Mesendoderm (in vitro differentiated cells): Measurements from ENCODE around the gene HLA-DPB1.
A peak's percentile ranks its signal among the peaks of the same experiment; 100 is the strongest.

Experiments
- DNase-seq: peaks from one replicate; pipeline ENCODE4 v3.0.0; 2013
- H2AK5ac ChIP-seq: 2 replicates; pipeline ENCODE4 v1.6.1; 2013; ENCODE audit warnings: low read length, inconsistent platforms
- H2BK120ac ChIP-seq: 2 replicates; pipeline ENCODE4 v1.6.1; 2013; ENCODE audit warnings: low read depth, mild to moderate bottlenecking, low read length, moderate library complexity, mixed read lengths
- H2BK15ac ChIP-seq: replicated peaks from 2 replicates; pipeline ENCODE4 v1.6.1; 2013; ENCODE audit warnings: low read depth, mild to moderate bottlenecking, moderate library complexity
- H2BK5ac ChIP-seq: 2 replicates; pipeline ENCODE4 v1.6.1; 2013; ENCODE audit warnings: low read length, inconsistent platforms
- H3K18ac ChIP-seq: 2 replicates; pipeline ENCODE4 v1.6.1; 2013; ENCODE audit warnings: mild to moderate bottlenecking, low read length, mixed read lengths
- H3K23ac ChIP-seq: one replicate; pipeline ENCODE4 v1.6.1; 2013; ENCODE audit warnings: low read length
- H3K27ac ChIP-seq: 2 replicates; pipeline ENCODE4 v1.5.1; 2013; ENCODE audit warnings: low read depth, mild to moderate bottlenecking, inconsistent platforms, low read length, moderate library complexity
- H3K27me3 ChIP-seq: 2 replicates; pipeline ENCODE4 v1.6.1; 2013; ENCODE audit warnings: low read length, control low read depth, mild to moderate bottlenecking, inconsistent platforms; ENCODE audit not compliant: insufficient read depth, poor library complexity
- H3K36me3 ChIP-seq: 2 replicates; pipeline ENCODE4 v1.6.1; 2013; ENCODE audit warnings: low read length, inconsistent platforms; ENCODE audit not compliant: control insufficient read depth, insufficient read depth
- H3K4ac ChIP-seq: one replicate; pipeline ENCODE4 v1.6.1; 2013; ENCODE audit warnings: low read depth, mild to moderate bottlenecking, low read length, moderate library complexity
- H3K4me1 ChIP-seq: 2 replicates; pipeline ENCODE4 v1.6.1; 2013; ENCODE audit warnings: low read depth, low read length, inconsistent platforms; ENCODE audit not compliant: control insufficient read depth
- H3K4me2 ChIP-seq: 2 replicates; pipeline ENCODE4 v1.6.1; 2013; ENCODE audit warnings: low read length
- H3K4me3 ChIP-seq: 2 replicates; pipeline ENCODE4 v1.5.1; 2013; ENCODE audit warnings: mild to moderate bottlenecking, low read length
- H3K56ac ChIP-seq: one replicate; pipeline ENCODE4 v1.6.1; 2013; ENCODE audit warnings: low read length
- H3K79me1 ChIP-seq: 2 replicates; pipeline ENCODE4 v1.6.1; 2013; ENCODE audit warnings: low read length, inconsistent platforms
- H3K79me2 ChIP-seq: 2 replicates; pipeline ENCODE4 v1.6.1; 2013; ENCODE audit warnings: mild to moderate bottlenecking, low read length; ENCODE audit not compliant: control insufficient read depth, insufficient read depth
- H3K9ac ChIP-seq: 2 replicates; pipeline ENCODE4 v1.6.1; 2013; ENCODE audit warnings: low read length, inconsistent platforms
- H4K5ac ChIP-seq: one replicate; pipeline ENCODE4 v1.6.1; 2013; ENCODE audit warnings: low read length
- H4K8ac ChIP-seq: one replicate; pipeline ENCODE4 v1.6.1; 2013; ENCODE audit warnings: low read depth, mild to moderate bottlenecking, control low read depth, low read length, moderate library complexity
- WGBS: extraction: QIAGEN DNeasy Blood & Tissue Kit; methylation state at CpG from one replicate; pipeline ENCODE4 v1.1.7; 2013; ENCODE audit warnings: low lambda C conversion rate, missing lambda C conversion rate; ENCODE audit not compliant: insufficient coverage; ENCODE audit errors: extremely low coverage; 5-methylcytosine and 5-hydroxymethylcytosine counted together

The HLA-DPB1 gene

DNA sequence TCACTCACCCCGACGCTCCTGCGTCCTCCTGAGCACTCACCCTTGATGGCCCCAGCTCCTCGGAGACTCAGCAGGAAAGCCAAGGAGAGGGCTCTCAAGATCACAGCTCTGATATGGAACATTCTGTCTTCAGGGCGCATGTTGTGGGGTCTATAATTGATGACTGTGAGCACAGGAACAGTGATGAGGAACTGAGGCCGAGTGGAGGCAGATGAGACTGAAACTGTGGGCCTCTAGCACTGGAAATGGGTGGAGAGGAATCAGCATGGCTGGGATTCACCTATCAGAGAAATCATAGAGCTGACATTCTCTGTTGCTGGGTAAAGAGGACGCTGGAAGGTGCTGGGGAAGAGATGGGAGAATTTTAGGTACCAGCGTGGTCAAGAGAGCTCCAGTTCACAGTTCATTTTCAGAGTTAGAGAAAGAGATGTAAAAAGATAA, 2.3 kb upstream of the HLA-DPB1 start, which contains the start of gene HLA-DPA1:
HLA-DPA1 (minus strand) TSS at position 219 of the 441 bp plus-strand sequence.
- H3K4ac ChIP-seq = no peak within 1 kb of the TSS
- no CpG with 5 or more reads among the region's 8 CpGs for WGBS

DNA sequence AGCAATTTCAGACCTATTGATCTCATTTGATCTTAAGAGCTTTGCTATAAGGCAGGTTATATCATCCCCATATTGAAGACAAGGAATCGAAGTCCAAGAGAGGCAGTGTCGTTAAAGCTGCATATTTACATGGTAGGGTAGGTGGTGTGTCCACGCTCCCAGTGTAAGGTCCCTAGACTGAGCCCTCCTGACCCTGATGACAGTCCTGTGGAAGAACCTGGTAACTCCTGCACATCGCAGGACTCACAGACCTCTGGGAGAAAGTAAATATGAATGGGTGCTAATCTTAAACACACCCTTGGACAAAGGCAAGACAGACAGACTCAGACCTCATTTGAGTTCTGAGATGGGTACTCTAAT, 602 bp upstream of the HLA-DPB1 start:
- H3K79me2 ChIP-seq = no peaks in the 10 kb centered on the region
- H2BK120ac ChIP-seq = no peak overlapping the region
- no peak for DNase-seq
- no peak overlapping the region for H3K56ac ChIP-seq
- no peak overlapping the region for H3K27ac ChIP-seq
- no peak overlapping the region for H2AK5ac ChIP-seq
- no peak overlapping the region for H4K8ac ChIP-seq
- H2BK5ac ChIP-seq = no peak overlapping the region
- WGBS = no CpG with 5 or more reads among the region's 4 CpGs
- H3K4me2 ChIP-seq = no peak overlapping the region
- H3K27me3 ChIP-seq = no peaks in the 10 kb centered on the region
- no peak overlapping the region for H3K18ac ChIP-seq
- no peak overlapping the region for H3K4me3 ChIP-seq
- H3K9ac ChIP-seq = no peak overlapping the region
- H4K5ac ChIP-seq = no peak overlapping the region
- H3K79me1 ChIP-seq = no peaks in the 10 kb centered on the region
- no peak overlapping the region for H3K4ac ChIP-seq
- H2BK15ac ChIP-seq = no peak overlapping the region
- H3K23ac ChIP-seq = no peak overlapping the region
- no peaks in the 10 kb centered on the region for H3K4me1 ChIP-seq
- no peaks in the 10 kb centered on the region for H3K36me3 ChIP-seq

More for the DNA sequence above, 2.3 kb upstream of the HLA-DPB1 start, which contains the start of gene HLA-DPA1:
- Histone ChIP-seq H2BK5ac (no peak within 1 kb of the TSS), H3K18ac (no peak within 1 kb of the TSS), H3K9ac (no peak within 1 kb of the TSS), H3K56ac (no peak within 1 kb of the TSS), H4K8ac (no peak within 1 kb of the TSS), H3K4me2 (no peak within 1 kb of the TSS), H3K79me1 (no peaks in the 10 kb centered on the region), H2BK15ac (no peak within 1 kb of the TSS), H2AK5ac (no peak within 1 kb of the TSS), H3K27ac (no peak within 1 kb of the TSS), H3K27me3 (no peaks in the 10 kb centered on the region), H3K79me2 (no peaks in the 10 kb centered on the region), H3K4me3 (no peak within 1 kb of the TSS), H4K5ac (no peak within 1 kb of the TSS), H2BK120ac (no peak within 1 kb of the TSS), H3K36me3 (no peaks in the 10 kb centered on the region), H3K23ac (no peak within 1 kb of the TSS), H3K4me1 (no peaks in the 10 kb centered on the region)
- peak; percentile 49 for DNase-seq

DNA sequence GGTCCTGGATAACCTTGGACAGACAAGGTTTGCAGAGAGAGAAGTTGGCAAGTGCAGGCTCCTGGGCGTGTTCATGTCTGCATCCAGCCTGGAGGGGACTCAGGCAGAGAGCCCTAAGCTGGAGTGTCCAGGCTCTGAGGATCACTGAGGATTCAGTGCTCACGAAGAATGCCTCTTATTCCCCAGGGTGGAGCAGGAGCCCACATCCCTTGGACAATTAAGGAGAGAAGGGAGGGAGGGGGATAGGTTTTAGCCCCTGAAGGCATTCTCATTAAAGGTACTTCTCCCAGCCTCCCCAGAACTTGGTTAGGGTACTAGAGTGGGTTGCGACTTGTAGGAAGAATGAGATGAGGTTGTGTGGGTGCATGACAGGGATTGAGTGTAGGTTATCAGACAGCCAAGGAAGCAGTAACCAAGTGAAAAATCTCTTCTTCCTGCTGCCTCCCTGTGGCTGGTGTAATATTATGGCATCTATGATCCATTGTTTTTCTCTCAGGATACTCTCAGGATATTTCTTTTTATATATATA, 680 bp downstream of the HLA-DPB1 start:
- Histone ChIP-seq H2BK120ac (no peak overlapping the region), H3K27me3 (no peaks in the 10 kb centered on the region), H3K4me2 (no peak overlapping the region), H2BK15ac (no peak overlapping the region), H3K23ac (no peak overlapping the region), H2AK5ac (no peak overlapping the region), H3K36me3 (no peaks in the 10 kb centered on the region), H4K8ac (no peak overlapping the region), H3K79me2 (no peaks in the 10 kb centered on the region), H4K5ac (no peak overlapping the region), H3K18ac (no peak overlapping the region), H3K9ac (no peak overlapping the region), H2BK5ac (no peak overlapping the region), H3K4me1 (no peaks in the 10 kb centered on the region), H3K4me3 (no peak overlapping the region), H3K27ac (no peak overlapping the region), H3K79me1 (no peaks in the 10 kb centered on the region), H3K4ac (no peak overlapping the region), H3K56ac (no peak overlapping the region)
- no peak for DNase-seq
- no CpG with 5 or more reads among the region's 3 CpGs for WGBS

DNA sequence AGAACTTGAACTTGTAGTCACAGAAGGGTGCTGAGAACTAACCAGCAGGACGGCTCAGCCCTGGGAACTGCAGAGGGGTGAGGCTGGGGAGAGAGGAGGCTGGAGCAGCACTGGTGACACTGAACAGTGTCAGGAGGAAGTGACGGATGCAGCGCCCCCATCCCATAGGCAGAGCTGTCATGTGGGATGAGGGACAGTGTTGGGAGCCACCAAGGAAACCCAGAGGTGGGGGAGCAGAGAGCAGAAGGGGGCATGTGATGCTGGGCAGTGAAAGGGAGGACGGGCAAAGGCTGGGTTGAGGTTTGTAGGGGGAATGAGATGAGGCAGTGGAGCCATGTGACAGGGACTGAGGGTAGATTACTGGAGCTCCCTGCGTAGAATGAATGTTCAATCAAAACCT, 2.1 kb downstream of the HLA-DPB1 start:
- Histone ChIP-seq H3K4ac (no peak overlapping the region), H3K79me1 (no peaks in the 10 kb centered on the region), H4K8ac (no peak overlapping the region), H3K9ac (no peak overlapping the region), H3K4me2 (no peak overlapping the region), H3K23ac (no peak overlapping the region), H3K27ac (no peak overlapping the region), H2BK5ac (no peak overlapping the region), H3K79me2 (no peaks in the 10 kb centered on the region), H2BK15ac (no peak overlapping the region), H3K27me3 (no peaks in the 10 kb centered on the region), H2BK120ac (no peak overlapping the region), H4K5ac (no peak overlapping the region), H3K4me1 (no peaks in the 10 kb centered on the region), H3K56ac (no peak overlapping the region), H3K18ac (no peak overlapping the region), H3K4me3 (no peak overlapping the region), H2AK5ac (no peak overlapping the region), H3K36me3 (no peaks in the 10 kb centered on the region)
- WGBS = no CpG with 5 or more reads among the region's 5 CpGs
- DNase-seq = no peak

DNA sequence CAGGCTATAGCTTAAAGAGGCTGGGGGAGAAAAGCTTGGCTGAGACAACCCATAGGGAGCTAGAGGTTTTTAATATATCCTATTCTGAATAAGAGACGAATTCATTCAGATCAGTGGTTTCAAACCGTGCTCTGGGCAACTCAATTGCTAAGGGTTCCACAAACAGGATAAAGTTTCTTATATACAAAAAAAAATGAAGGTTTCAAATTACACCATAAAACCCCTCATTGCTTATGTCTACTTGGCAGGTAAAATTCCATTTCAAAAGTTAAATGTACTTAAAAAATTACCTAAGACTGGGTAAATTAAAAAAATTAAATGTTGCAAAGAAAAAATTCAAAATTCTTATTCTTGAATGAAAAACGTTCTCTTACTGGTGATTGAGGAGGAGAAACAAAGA, 2.7 kb downstream of the HLA-DPB1 start:
- H3K27me3 ChIP-seq = no peaks in the 10 kb centered on the region
- no peak overlapping the region for H3K9ac ChIP-seq
- H3K79me2 ChIP-seq = no peaks in the 10 kb centered on the region

DNA sequence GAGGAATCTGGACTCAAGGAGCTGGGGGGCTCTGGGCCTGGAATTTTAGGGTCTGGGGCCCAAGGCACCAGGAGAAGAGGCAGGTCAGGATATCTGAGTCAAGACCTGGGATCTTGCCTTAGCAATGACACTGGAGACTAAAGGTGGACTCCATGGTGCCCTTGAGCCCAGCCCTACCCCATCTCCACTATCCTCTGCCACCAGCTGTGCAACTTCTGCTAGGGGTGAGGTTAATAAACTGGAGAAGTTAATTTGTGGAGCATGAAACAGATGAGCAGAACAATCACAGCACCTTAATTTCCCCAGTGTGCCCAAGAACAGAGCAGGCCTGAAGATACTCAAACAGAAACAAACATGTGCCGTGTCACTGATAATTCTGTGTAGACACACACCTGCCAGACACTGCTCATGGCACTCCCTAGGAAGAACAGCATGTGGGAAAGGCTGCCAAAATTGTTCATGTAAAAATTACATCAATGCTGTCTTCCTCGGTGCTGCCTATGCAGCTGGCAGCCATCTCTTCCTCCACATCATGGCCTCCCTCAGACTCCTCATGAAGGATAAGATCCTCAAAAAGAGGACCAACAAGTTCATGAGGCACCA, 3.2 kb downstream of the HLA-DPB1 start:
- Histone ChIP-seq H3K4me2 (no peak overlapping the region), H4K5ac (no peak overlapping the region), H2BK5ac (no peak overlapping the region), H4K8ac (no peak overlapping the region), H3K9ac (no peak overlapping the region), H2AK5ac (no peak overlapping the region), H3K79me2 (no peaks in the 10 kb centered on the region), H2BK120ac (no peak overlapping the region), H3K4me3 (no peak overlapping the region), H3K18ac (no peak overlapping the region), H3K4ac (no peak overlapping the region), H3K4me1 (no peaks in the 10 kb centered on the region), H3K27me3 (no peaks in the 10 kb centered on the region), H3K56ac (no peak overlapping the region), H3K36me3 (no peaks in the 10 kb centered on the region), H3K27ac (no peak overlapping the region), H2BK15ac (no peak overlapping the region), H3K23ac (no peak overlapping the region), H3K79me1 (no peaks in the 10 kb centered on the region)
- no peak for DNase-seq
- WGBS = no CpG with 5 or more reads among the region's 2 CpGs

More for the DNA sequence above, 2.7 kb downstream of the HLA-DPB1 start:
- Histone ChIP-seq H3K4me3 (no peak overlapping the region), H3K18ac (no peak overlapping the region), H3K36me3 (no peaks in the 10 kb centered on the region), H3K4me1 (no peaks in the 10 kb centered on the region), H3K23ac (no peak overlapping the region), H2BK15ac (no peak overlapping the region), H3K4ac (no peak overlapping the region), H3K56ac (no peak overlapping the region), H2BK5ac (no peak overlapping the region), H3K79me1 (no peaks in the 10 kb centered on the region), H2BK120ac (no peak overlapping the region), H4K5ac (no peak overlapping the region), H2AK5ac (no peak overlapping the region), H3K4me2 (no peak overlapping the region), H3K27ac (no peak overlapping the region), H4K8ac (no peak overlapping the region)
- WGBS = no CpG with 5 or more reads among the region's 3 CpGs
- no peak for DNase-seq
